NCI-H2107 (cell line): ENCODE results near the gene BLM.
A peak's percentile ranks its signal among the peaks of the same experiment; 100 is the strongest.
"Not testable (repeated sequence)": the region's sequence is repeated elsewhere in the genome, so short reads cannot be mapped to it uniquely, and the experiment has no call there.

Experiments used
- DNase-seq: peaks from one replicate; lab custom pipeline; 2025; lab: John Stamatoyannopoulos, UW

Gene BLM

GRCh38 chr15:90716976-90717821, at the start of gene BLM:
Gene BLM (plus strand): TSS chr15:90717346. CDS start chr15:90747393, 30,047 bp downstream.
- peak; percentile 86 for DNase-seq

DNA sequence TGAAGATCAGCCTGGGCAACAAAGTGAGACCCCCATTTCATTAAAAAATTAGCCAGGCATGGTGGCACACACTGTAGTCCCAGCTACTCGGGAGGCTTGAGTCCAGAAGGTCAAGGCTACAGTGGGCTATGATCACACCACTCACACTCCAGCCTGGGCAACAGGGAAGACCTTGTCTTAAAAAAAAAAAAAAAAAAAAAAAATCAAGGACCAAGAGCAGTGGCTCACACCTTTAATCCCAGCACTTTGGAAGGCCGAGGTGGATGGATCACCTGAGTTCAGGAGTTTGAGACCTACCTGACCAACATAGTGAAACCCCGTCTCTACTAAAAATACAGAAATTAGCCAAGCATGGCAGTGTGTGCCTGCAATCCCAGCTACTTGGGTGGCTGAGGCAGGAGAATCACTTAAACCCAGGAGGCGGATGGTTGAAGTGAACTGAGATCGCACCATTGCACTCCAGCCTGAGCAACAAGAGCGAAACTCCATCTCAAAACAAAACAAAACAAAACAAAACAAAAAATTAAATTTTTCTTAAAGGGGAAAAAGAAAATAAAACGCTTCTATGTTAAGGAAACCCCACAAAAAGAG, 49.3 kb upstream of the BLM start:
- DNase-seq: not testable (repeated sequence)

DNA sequence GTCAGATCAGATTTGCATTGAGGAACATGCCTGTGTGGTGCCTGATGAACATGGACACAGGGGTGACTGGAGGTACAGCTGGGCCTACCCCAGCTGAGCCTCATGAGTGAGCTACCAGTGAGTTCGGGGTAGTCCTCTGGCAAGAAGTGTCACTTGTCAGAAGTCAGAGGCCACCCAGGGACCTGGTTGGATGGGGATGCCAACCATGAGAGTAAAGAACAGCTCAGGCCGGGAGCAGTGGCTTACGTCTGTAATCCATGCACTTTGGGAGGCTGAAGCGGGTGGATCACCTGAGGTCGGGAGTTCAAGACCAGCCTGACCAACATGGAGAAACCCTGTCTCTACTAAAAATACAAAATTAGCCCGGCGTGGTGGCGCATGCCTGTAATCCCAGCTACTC, 46.5 kb upstream of the BLM start:
- DNase-seq: not testable (repeated sequence)

GRCh38 chr15:90671216-90671615, 45.9 kb upstream of the BLM start:
- no peak for DNase-seq

GRCh38 chr15:90673357-90673756, 43.8 kb upstream of the BLM start:
- not testable (repeated sequence) for DNase-seq

- DNase-seq: no peak
Observed at GRCh38 chr15:90674476-90674875, 42.7 kb upstream of the BLM start.

DNA sequence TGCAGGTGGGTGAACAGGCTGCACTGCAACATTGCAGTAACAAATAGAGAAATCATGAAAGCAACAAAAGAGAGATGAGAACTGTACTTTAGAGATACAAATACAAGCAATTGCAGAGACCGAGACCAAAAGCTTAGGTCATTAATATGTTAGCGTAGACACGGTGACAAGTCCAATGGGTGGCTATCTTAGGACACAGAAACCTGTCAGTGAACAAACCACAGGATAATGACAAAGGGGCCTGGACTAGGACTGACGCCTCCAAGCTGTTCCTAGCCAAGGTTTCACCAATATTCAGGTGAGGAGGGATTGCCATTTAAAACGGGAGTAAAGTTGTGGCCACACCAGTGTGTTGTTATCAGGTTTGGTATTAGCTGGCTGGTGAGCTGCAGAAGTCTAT, 41.7 kb upstream of the BLM start:
- DNase-seq: no peak

DNA sequence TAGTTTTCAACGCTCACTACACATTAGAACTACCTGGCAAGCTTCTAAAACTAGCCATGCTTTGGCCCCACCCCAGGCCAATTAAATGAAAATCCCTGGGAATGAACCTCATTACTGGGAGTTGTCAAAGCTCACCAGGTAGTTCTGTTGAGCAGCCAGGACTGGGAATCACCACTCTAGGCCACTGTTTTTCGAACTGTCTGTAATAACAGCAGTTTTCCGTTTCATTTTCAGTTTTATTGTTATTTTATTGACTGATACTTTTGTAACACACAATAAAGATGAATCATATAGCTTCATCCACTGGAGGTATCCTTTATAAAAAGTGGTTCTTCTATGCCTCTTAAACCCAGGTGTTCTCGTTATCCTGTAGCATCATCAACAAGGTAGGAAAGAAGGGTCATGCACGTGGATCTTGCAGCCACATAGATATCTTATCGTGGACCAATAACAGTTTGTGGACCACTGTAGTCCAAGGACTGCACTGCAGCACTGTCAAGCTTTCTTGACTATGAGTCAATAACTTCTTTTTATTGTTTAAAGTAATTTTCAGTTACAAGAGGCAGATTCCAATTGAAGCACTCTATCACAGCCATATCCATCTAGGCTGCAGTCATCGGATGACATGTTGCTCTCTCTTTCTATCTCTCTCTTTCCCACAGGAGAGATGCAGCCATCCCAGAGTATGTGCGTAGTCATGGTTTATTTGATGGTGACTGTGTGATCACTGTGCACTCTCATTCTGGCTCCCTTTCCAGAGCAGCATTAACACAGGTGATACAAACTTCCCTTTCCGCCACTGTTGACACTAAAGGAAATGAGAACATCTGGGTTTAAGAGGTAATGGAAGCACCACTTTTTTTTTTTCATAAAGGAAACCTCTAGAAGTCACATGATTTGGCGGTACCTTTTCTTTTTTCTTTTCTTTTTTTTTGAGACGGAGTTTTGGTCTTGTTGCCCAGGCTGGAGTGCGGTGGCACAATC, 39.0 kb upstream of the BLM start:
- DNase-seq: no peak

- DNase-seq: no peak
Observed at GRCh38 chr15:90679959-90680358, 37.2 kb upstream of the BLM start.

DNA sequence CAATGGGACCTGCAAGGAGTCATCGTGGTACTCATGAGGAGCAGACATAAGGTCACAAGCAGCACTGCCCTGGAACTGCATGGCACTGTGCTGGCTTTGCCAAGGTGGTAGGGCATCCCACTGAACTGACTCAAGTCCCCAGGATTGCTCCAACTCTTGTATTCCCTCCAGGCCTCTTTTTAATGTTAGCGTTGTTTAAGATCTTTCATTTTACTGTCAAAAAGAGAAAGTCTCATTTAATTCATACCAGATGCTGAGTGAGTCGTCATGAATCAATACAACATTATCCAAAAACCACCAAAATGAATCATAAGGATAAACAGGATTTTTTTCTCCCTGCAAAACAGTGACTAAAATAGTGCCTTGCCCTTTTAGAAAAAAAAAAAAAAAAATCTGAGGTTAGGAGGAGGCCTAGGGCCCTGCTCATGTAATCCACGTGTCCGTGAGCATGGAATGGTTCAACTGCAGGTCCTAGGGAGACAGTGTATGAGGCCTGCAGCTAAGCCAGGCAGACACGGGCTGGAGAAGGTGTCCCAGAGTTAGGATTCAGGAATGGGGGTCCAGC, 36.7 kb upstream of the BLM start:
- no peak for DNase-seq

DNA sequence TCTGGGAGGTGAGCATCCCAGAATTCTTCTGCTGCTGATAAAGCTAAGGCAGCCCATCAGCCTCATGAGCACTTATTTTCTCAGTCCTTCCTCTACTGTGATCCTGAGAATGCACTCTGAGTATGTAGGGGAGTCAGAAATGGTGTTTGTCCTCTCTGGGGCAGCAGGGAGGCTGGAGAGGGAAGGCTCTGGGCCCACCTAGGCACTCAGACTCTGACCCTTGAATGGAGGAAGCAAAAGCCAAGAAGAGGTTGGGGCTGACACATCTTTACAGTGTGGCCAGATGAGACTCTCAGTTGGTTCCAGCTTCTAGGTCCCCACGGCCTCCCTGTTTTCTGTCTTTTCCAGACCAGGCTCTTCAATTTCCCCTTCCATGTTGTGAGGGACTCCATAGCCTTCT, 36.1 kb upstream of the BLM start:
- DNase-seq: no peak

- no peak for DNase-seq
Observed at GRCh38 chr15:90681480-90681879, 35.7 kb upstream of the BLM start.

DNA sequence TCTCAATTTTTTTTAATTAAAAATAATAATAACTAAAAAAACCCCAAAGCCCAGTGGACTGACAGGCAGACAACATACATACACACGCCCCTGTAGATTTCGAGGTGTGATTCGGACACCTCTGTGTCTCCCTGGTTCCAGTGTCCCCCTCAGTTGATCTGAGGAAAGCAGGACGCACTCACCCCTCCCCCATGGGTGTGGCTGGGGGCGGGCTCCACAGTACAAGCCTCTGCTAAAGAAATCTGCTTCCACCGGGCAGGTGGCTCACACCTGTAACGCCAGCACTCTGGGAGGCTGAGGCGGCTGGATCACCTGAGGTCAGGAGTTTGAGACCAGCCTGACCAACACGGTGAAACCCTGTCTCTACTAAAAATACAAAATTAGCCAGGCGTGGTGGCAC, 33.8 kb upstream of the BLM start:
- DNase-seq: no peak

DNA sequence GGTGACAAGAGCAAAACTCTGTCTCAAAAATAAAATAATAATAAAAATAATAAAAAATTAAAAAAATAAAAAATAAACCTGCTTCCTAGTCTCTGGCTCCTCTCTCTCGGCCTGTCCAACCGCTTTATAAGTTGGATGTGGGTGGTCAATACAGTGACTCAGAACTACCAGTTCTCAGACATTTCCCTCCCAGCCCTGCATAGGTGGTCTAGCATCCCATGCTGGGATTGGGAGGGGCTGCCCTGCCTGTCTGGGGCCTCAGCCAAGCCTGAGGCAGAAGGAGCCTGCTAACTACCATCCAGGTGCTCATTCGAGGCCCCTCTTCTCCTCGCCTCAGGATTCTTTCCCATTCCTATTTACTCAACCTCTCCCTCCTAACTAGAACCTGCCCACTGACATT, 33.3 kb upstream of the BLM start:
- DNase-seq: no peak

- no peak for DNase-seq
Observed at GRCh38 chr15:90684281-90684680, 32.9 kb upstream of the BLM start.

GRCh38 chr15:90685591-90686434, 31.3 kb upstream of the BLM start:
- DNase-seq: no peak

- DNase-seq: no peak
Observed at GRCh38 chr15:90686435-90687218, 30.5 kb upstream of the BLM start.

DNA sequence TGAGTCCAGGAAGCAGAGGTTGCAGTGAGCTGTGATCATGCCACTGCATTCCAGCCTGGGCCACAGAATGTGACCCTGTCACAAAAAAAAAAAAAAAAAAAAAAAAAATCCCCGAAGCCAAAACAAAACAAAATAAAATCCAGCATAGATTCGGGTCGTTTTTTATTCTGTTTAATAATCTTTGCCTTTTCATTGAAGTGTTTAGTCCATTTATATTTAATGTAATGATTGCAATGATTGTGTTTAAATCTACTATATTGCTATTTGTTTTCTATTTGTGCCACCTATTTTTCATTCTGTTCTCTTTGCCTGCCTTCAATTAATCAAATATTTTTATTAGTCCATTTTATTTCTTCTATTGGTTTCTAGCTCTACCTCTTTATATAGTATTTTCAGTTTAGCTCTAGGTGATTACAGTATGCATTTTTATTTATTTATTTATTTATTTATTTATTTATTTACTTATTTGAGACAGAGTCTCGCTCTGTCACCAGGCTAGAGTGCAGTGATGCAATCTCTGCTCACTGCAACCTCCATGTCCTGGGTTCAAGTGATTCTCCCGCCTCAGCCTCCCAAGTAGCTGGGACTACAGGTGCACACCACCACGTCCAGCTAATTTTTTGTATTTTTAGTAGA, 27.7 kb upstream of the BLM start:
- not testable (repeated sequence) for DNase-seq

- DNase-seq: no peak
Observed at GRCh38 chr15:90690585-90690984, 26.6 kb upstream of the BLM start.

DNA sequence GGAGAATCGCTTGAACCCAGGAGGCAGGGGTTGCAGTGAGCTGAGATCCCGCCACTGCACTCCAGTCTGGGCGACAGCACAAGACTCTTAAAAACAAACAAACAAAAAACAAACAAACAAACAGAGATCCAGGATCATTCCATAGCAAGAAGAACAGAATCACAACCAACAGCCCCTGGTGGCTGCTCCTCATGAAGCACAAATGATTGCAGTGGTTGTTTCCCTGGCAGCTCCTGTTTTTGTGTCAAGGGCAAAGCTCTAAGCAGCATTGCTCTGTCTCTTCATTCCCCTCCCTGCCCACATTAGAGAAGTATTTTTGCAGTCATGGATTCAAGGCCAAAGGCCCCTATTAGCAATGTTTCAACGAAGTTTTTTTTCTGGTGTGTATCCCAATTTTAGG, 25.8 kb upstream of the BLM start:
- DNase-seq: no peak
